K562 (cell line): ENCODE results near the gene ARFGEF3.
"Not testable (repeated sequence)": the region's sequence is repeated elsewhere in the genome, so short reads cannot be mapped to it uniquely, and the experiment has no call there.

Experiments
- CTCF ChIP-seq, 3 experiments: IDR thresholded peaks in 2 of 3; conservative IDR thresholded peaks in 1 of 3; 2 replicates each; pipeline ENCODE4 v1.5.1; 2011 to 2012; ENCODE audit warnings: low read length in 3 of 3, mild to moderate bottlenecking in 3 of 3, control low read depth in 2 of 3, improper control_type of control experiment in 1 of 3, inconsistent platforms in 1 of 3, low read depth in 1 of 3, mixed read lengths in 1 of 3, moderate library complexity in 1 of 3; ENCODE audit not compliant: insufficient read depth in 2 of 3
- ETV6 ChIP-seq, 3 experiments: fragments of 150-350 bp in 1 of 3; sonication (generic) in 1 of 3; formaldehyde crosslinking in 1 of 3; IDR thresholded peaks; 2 replicates each; pipeline versions ENCODE4 v1.6.1 to v1.8.0; 2014 to 2022; ENCODE audit warnings: borderline replicate concordance in 2 of 3, low read depth in 2 of 3, antibody characterized with exemption in 1 of 3, low read length in 1 of 3, mild to moderate bottlenecking in 1 of 3, missing genetic modification reagents in 1 of 3
- EZH2 ChIP-seq: IDR thresholded peaks from 2 replicates; pipeline ENCODE4 v1.6.1; 2012; ENCODE audit warnings: low read depth, mild to moderate bottlenecking, inconsistent platforms, low read length, borderline replicate concordance
- KLF16 ChIP-seq: IDR thresholded peaks from 2 replicates; pipeline ENCODE4 v1.6.1; 2016; ENCODE audit warnings: antibody characterized with exemption
- MYC ChIP-seq, 2 experiments: fragments of 250-450 bp in 1 of 2; sonication (Bioruptor Pico) in 1 of 2; IDR thresholded peaks; 2 replicates each; pipeline versions ENCODE4 v1.5.1 to v1.6.1; 2012 to 2021; ENCODE audit warnings: low read depth in 2 of 2, borderline replicate concordance in 1 of 2, improper control_type of control experiment in 1 of 2, low read length in 1 of 2, mild to moderate bottlenecking in 1 of 2, moderate library complexity in 1 of 2
- POLR2AphosphoS5 ChIP-seq: IDR thresholded peaks from 2 replicates; pipeline ENCODE4 v1.6.1; 2011; ENCODE audit warnings: mild to moderate bottlenecking, low read depth, low read length, moderate library complexity; ENCODE audit not compliant: control insufficient read depth, insufficient read depth
- TAF1 ChIP-seq: IDR thresholded peaks from 2 replicates; pipeline ENCODE4 v1.6.1; 2011; ENCODE audit warnings: mild to moderate bottlenecking, low read length, moderate library complexity; ENCODE audit not compliant: insufficient read depth, control insufficient read depth, severe bottlenecking; ENCODE audit errors: extremely low read depth
- TAF7 ChIP-seq: fragments of 450-650 bp; IDR thresholded peaks from 2 replicates; pipeline ENCODE4 v1.6.1; 2016; ENCODE audit warnings: missing genetic modification characterization, missing compliant biosample characterization

- not testable (repeated sequence) for TF ChIP-seq TAF1; ETV6 (IDR thresholded peaks at IDR 0.05; ENCODE audit: borderline replicate concordance in 1 of 2, low read depth in 2 of 2, low read length in 1 of 2); ETV6 (CRISPR knock-in tag; IDR thresholded peaks at IDR 0.05; ENCODE audit: borderline replicate concordance); POLR2AphosphoS5; EZH2; MYC (IDR thresholded peaks at IDR 0.05; ENCODE audit: low read depth, low read length); MYC (CRISPR knock-in tag; IDR thresholded peaks at IDR 0.05; ENCODE audit: borderline replicate concordance, low read depth); CTCF (IDR thresholded peaks at IDR 0.05 in 2 of 3, conservative IDR thresholded peaks at IDR 0.05 in 1 of 3; ENCODE audit: insufficient read depth in 2 of 3, low read depth in 1 of 3, low read length in 3 of 3); TAF7 (tag); KLF16
These were observed 42.5 kb upstream of the ARFGEF3 start for GRCh38 chr6:138119229-138119628.
